ENCODE measurements around the gene CFAP54. TPM values are rescaled to one million over a fixed set of nuclear protein-coding genes. Genes with fewer than 3 reads are reported as not detected.
"Not testable (repeated sequence)": the region's sequence is repeated elsewhere in the genome, so short reads cannot be mapped to it uniquely, and the experiment has no call there.

CFAP54 gene
- total RNA-seq, 3 donors from 2014 or later: 0.43 to 1.9 (median 0.82) TPM

DNA sequence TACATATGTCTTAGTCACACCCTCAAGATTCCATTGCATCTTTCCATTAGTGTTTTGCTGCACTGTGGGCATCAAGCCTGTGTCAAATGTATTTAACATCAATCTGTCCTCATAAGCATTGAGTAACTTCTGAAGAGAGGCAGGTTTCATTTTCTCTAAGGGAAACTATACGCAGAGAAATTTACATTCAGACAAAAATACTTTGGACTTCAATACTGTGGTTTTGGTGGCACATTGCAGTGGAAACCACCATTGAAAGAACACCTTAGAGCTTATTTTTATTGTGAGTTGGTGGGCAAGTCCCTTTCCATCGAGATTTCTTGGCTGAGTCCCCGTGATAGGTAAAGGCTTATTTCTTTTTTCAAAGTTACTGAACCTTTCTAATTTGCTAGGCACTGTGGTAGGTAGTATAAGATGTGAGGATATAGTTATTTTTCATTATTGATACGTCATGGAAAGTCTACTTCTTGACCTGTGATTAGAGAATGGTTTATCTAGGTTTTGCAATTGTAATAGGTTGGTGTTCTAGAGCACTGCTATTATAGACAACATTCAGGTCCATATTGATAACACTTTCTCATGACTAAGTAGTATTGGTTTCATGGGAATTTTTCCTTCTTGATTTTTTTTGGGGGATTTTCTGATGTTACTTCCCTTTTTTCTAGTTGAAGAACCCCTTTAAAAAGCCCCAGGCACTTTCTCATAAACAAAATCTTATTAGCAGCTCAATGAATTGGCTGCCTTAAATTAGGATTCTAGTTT is 81.9 kb downstream of the CFAP54 start:
- H3K4me1 ChIP-seq (ENCODE audit: low read depth): no peaks in the 10 kb centered on the region
- DNase-seq: no peak
- no peak overlapping the region for H3K4me3 ChIP-seq
- H3K36me3 ChIP-seq (ENCODE audit: low read depth): no peaks in the 10 kb centered on the region
- no peaks in the 10 kb centered on the region for H3K9me3 ChIP-seq
- intact Hi-C loops (cut with DNase I, micrococcal nuclease): loop anchor here in 1 of 2 donors (10.0 kb wide), 1 partner anchor 734 kb away; no protein-coding TSS in a partner anchor
- TF ChIP-seq, protein P1, sequence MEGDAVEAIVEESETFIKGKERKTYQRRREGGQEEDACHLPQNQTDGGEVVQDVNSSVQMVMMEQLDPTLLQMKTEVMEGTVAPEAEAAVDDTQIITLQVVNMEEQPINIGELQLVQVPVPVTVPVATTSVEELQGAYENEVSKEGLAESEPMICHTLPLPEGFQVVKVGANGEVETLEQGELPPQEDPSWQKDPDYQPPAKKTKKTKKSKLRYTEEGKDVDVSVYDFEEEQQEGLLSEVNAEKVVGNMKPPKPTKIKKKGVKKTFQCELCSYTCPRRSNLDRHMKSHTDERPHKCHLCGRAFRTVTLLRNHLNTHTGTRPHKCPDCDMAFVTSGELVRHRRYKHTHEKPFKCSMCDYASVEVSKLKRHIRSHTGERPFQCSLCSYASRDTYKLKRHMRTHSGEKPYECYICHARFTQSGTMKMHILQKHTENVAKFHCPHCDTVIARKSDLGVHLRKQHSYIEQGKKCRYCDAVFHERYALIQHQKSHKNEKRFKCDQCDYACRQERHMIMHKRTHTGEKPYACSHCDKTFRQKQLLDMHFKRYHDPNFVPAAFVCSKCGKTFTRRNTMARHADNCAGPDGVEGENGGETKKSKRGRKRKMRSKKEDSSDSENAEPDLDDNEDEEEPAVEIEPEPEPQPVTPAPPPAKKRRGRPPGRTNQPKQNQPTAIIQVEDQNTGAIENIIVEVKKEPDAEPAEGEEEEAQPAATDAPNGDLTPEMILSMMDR (IDR thresholded peaks at IDR 0.05): no peak
- ATAC-seq: no peak

DNA sequence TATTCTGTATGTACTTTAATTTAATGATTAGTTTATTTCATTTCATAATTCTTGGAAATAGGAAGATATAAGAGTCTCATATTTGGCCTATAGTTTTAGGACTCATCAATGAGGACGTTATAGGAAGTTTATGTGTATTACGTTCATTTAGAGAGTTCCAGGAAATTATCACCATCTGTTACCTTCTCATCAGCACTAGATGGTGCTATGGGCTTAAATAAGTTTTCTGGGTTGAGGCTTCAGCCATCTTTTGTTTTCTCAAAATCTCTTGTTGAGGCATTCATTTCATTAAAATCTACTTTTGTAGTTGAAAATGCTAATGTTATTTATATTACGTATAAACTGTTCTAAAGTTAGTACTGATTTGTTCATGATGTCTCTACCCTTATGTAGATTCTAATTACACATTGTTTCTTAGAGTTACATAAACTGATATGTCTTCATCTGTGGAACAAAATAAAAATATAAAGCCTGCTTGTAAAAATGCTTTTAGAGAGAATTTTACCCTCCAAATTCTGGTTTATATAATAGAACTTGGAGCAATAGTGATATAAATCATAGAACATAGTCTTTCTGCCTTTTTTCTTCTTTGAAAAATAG is 89.2 kb downstream of the CFAP54 start:
- ATAC-seq (peak; percentile 45), DNase-seq (no peak)
- no peaks in the 10 kb centered on the region for H3K4me1 ChIP-seq (ENCODE audit: low read depth)
- intact Hi-C loops (cut with DNase I, micrococcal nuclease): loop anchor here in 1 of 2 donors (10.0 kb wide), 1 partner anchor 726 kb away; no protein-coding TSS in a partner anchor
- H3K9me3 ChIP-seq: no peaks in the 10 kb centered on the region
- no peak overlapping the region for H3K4me3 ChIP-seq
- no peaks in the 10 kb centered on the region for H3K36me3 ChIP-seq (ENCODE audit: low read depth)
- TF ChIP-seq, protein P1 (IDR thresholded peaks at IDR 0.05): no peak

DNA sequence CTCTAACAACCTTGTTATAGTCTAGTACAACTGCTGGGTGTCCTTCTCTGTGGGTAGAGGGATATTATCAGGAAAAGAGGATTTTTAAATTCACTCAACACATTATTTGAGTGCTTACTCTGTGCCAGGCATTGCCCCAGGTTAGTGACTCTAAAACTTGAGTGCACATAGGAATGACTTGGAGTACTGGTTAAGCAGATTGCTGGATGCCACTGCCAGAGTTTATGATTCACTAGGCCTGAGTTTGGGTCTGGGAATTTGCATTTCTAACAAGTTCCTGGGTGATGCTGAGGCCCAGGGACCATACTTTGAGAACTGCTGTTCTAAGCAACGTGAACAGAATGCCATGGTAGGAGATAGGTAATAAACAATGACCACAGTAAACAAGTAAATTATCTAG is 96.6 kb downstream of the CFAP54 start:
- TF ChIP-seq, protein P1 (IDR thresholded peaks at IDR 0.05): no peak
- Histone ChIP-seq H3K9me3 (no peaks in the 10 kb centered on the region), H3K36me3 (ENCODE audit: low read depth) (no peaks in the 10 kb centered on the region), H3K4me1 (ENCODE audit: low read depth) (no peaks in the 10 kb centered on the region), H3K4me3 (no peak overlapping the region)
- no peak for ATAC-seq
- intact Hi-C loops (cut with DNase I, micrococcal nuclease): no loop called here
- no peak for DNase-seq

DNA sequence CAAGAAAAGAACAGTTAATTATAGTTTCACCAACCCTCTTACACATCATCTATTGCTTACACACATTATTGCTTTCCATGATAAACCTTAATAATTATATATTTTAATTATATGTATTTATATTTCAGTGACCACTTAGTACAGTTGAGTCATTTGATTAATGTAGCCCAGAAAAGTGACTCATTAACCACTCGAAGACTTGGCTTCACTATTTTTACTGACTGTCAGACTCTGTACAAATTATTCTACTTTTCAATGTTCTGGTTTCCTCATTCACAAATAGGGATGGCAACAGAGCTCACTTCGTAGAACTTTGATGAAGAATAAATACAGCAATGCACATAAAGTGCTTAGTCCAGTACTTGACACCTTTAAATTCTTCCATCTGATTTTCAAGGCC is 98.3 kb downstream of the CFAP54 start:
- DNase-seq (no peak), ATAC-seq (no peak)
- intact Hi-C loops (cut with DNase I, micrococcal nuclease): no loop called here

DNA sequence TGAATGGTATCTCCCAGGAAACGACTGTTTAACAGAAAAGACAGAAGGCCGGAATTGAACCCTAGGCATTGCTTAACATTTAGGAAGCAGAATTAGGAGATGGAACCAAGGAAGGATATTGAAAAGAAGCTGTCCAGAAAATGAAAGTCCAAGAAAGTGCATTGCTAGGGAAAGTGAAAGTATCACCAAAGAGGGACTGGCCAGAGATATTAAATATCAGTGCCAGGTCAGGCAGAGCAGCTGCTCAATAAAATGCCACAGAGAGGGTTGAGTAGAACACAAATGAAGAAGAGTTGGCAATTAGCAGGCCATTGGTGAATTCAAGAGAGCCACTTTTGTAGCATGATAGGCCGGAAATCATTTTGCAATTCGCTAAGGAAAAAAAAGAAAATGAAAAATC is 101.6 kb downstream of the CFAP54 start:
- ATAC-seq (no peak), DNase-seq (no peak)
- no peaks in the 10 kb centered on the region for H3K4me1 ChIP-seq (ENCODE audit: low read depth)
- intact Hi-C loops (cut with DNase I, micrococcal nuclease): no loop called here
- no peaks in the 10 kb centered on the region for H3K9me3 ChIP-seq
- no peaks in the 10 kb centered on the region for H3K36me3 ChIP-seq (ENCODE audit: low read depth)
- H3K4me3 ChIP-seq: no peak overlapping the region
- TF ChIP-seq, protein P1 (IDR thresholded peaks at IDR 0.05): no peak

More for the DNA sequence above, 98.3 kb downstream of the CFAP54 start:
- Histone ChIP-seq H3K4me3 (no peak overlapping the region), H3K4me1 (ENCODE audit: low read depth) (no peaks in the 10 kb centered on the region), H3K9me3 (no peaks in the 10 kb centered on the region), H3K36me3 (ENCODE audit: low read depth) (no peaks in the 10 kb centered on the region)
- TF ChIP-seq, protein P1 (IDR thresholded peaks at IDR 0.05): no peak

DNA sequence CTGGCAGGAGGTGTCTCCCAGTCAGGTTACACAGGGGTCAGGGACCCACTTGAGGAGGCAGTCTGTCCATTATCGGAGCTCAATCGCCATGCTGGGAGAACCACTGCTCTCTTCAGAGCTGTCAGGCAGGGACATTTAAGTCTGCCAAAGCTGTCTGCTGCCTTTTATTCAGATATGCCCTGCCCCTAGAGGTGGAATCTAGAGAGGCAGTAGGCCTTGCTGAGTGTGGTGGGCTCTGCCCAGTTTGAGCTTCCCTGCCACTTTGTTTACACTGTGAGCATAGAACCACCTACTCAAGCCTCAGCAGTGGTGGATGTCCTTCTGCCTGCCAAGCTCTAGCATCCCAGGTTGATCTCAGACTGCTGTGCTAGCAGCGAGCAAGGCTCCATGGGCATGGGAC is 115.0 kb downstream of the CFAP54 start:
- H3K36me3 ChIP-seq (ENCODE audit: low read depth); H3K4me1 ChIP-seq (ENCODE audit: low read depth); H3K9me3 ChIP-seq; intact Hi-C loops (cut with DNase I, micrococcal nuclease); DNase-seq; H3K4me3 ChIP-seq; ATAC-seq: not testable (repeated sequence)

Measured in mucosa of descending colon (tissue), 3 donors.